Measurements from ENCODE around the gene HOMER2.

HOMER2 gene

DNA sequence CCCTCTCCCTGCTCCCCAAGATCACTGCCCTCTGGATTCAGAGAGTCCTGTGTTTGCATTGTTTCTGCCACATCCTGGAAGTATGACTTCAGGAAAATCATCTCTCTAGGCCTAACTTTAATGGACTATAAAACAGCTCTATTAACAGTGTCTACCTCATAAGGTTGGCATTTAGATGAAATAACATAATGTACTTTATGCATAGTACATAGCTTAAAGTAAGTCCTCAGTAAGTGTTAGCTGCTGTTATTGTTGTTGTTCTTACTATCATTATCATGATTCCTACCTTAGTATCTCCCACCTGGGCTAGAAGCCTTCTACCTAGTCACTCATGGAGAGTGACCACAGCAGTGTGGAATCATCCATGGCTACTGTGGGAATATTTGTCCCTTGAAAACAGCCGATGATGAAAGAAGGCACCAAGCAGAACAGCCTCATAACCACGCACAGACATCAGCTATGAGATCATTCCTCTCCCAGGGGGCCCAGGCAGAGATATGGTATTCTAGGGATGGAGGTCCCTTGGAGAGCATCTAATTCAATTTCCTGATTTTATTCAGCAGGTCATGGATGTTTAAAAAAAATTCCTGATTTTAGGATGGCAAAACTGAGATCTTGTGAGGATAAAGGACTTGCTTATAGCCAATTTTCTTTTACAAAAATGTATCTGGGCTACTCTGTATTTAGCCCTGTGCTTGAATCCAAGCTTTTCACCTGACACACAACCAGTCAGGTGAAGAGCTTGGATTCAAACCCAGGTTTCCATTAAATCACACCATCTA is 148.5 kb downstream of the HOMER2 start:
- DNase-seq (ENCODE audit: low read depth in 2 of 3, low spot score in 1 of 3): no peak

DNA sequence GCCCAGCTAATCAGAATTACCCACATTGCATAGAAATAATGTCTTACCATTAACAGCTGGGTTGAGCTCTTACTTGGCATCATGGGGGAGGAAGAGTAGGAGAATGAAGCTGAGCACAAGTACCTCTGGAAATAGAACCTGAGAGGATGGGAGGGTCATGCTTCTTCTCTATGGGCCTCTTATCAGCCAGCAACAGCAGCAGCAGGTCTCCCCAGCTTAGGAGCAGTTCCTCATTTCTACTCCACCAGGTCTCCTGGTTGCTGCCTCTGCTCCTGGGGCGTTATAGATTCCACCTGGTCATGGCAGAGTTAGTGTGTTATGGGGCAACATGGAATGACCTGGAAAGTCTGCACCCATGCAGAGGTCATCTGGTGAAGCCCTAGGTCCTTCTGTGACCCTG is 150.0 kb downstream of the HOMER2 start:
- no peak for DNase-seq (ENCODE audit: low read depth in 2 of 3, low spot score in 1 of 3)

DNA sequence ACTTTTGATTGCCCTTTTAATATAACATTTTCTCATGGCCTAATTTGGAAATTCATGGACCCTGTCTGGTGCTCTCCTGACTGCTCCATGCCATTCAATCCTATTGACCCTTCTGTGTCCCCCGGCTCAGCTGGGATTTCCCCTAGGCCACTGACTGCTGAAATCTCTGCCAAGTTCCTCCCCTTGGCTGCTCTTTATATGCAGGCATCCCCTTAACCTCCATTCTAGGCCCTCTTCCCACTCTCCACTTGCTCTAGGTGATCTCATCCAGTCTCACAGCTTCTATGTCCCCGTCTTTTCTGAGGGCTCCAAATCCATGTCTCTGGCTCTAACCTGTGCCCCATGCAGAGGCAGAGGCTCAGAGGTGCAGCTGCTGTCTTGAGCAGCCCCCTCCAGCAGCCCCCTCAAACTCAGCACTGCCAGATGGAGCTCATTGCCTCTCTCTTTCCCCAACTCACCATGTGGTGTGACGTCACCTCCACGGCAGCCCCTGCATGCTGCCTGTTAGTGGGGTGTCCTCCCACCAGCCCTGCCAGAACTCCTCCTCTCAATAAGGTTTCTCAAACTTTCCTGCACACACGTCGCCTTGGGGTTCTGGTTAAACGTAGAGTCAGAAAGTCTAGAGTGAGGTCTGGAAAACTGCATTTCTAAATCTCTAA is 153.2 kb downstream of the HOMER2 start:
- DNase-seq (ENCODE audit: low read depth in 2 of 3, low spot score in 1 of 3): no peak
